HS-5 (cell line): ENCODE results near the gene WSCD2.

Experiments used
- DNase-seq: peaks from one replicate; pipeline ENCODE4 v3.0.0-alpha.2; 2012; ENCODE audit warnings: low read depth

The WSCD2 gene

DNA sequence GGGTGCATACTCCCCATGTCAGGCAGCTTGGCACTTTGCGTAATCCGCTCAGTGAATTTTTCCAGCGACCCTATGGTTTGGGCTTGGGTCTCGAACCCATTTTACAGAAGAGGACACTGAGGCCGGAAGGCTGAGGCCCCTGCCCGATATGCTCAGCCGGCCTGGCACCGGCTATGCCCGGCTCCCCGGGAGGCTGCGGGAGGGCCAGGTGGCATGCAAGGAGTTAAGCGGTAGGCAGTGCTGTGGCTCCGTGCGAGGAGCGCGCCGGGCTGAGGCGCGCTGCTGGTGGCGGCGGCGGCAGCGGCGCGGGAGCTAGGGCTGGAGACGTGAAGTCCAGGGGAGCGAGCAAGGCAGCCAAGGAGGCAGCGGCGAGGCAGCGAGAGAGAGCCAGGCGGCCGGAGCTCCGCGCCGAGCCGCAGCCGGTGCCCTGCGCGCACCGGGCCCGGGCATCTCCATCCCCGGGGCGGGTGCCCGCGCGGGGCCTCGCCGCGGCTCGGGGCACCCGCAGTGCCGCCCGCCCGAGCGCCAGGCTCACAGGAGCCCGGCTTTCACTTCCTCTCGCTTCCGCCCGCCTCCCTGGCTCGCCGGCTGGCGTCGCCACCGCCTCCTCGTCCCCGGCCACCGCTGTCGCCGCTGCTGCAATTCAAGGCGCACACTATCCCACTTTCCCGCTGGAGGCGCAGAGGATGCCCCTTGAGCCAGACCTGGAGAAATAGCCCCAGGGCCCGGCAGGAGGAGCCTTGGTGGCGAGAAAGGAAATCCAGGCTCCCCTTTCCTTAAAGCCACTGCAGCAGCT, at the start of gene WSCD2:
Gene WSCD2 (plus strand): TSS at position 272 of the 796 bp plus-strand sequence. CDS start 66,545 bp downstream, outside the sequence.
- no peak for DNase-seq

GRCh38 chr12:108079721-108080120, 49.4 kb upstream of the WSCD2 start:
- no peak for DNase-seq

GRCh38 chr12:108080363-108080762, 48.7 kb upstream of the WSCD2 start:
- no peak for DNase-seq

DNA sequence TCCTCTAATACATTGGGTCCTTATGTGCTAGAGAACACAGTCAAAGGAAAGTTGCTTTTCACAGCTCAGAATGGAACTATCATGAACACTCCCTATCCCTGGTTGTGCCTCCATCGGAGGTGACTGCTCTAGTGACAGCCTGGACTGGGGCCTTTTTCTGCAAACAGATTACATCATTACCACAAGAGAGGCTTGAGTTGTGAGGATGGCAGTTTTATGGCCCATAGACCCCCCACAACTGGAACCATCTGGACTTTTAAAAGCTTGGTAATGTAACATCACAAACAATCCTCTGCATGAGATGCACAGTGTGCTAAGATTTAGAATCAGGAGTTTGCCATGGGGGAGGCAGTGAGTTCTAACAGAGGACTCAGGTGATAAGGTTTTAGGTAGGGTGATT, 46.6 kb upstream of the WSCD2 start:
- DNase-seq, result no peak

DNA sequence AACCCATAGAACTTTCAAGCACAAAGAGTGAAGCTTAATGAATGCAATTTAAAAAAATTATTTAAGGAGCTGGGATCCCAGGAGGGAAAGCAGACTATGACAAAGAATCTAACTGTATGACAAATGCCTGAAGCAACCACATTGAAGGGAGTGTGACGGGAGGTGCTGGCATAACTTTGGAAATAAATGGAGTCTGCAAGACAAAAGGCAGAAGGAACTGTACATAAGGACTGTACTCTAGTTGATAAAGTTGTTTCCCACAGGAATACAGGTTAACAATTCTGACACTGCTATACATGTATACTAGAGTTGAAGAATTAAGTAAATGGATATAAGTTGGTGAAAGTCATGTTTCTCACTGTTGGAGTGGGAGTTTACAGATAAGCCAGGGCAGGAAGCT, 41.2 kb upstream of the WSCD2 start:
- DNase-seq, result no peak

GRCh38 chr12:108090107-108090899, 38.8 kb upstream of the WSCD2 start:
- DNase-seq, result no peak

GRCh38 chr12:108090932-108091678, 38.0 kb upstream of the WSCD2 start:
- no peak for DNase-seq

- no peak for DNase-seq
Observed at GRCh38 chr12:108091679-108092051, 37.4 kb upstream of the WSCD2 start.

- DNase-seq, result no peak
Observed at GRCh38 chr12:108093209-108093608, 35.9 kb upstream of the WSCD2 start.

- DNase-seq, result no peak
Observed at GRCh38 chr12:108094056-108094649, 34.9 kb upstream of the WSCD2 start.

GRCh38 chr12:108097160-108097911, 31.8 kb upstream of the WSCD2 start:
- no peak for DNase-seq

- no peak for DNase-seq
Observed at GRCh38 chr12:108098374-108098773, 30.7 kb upstream of the WSCD2 start.

GRCh38 chr12:108099073-108099472, 30.0 kb upstream of the WSCD2 start:
- DNase-seq, result no peak

DNA sequence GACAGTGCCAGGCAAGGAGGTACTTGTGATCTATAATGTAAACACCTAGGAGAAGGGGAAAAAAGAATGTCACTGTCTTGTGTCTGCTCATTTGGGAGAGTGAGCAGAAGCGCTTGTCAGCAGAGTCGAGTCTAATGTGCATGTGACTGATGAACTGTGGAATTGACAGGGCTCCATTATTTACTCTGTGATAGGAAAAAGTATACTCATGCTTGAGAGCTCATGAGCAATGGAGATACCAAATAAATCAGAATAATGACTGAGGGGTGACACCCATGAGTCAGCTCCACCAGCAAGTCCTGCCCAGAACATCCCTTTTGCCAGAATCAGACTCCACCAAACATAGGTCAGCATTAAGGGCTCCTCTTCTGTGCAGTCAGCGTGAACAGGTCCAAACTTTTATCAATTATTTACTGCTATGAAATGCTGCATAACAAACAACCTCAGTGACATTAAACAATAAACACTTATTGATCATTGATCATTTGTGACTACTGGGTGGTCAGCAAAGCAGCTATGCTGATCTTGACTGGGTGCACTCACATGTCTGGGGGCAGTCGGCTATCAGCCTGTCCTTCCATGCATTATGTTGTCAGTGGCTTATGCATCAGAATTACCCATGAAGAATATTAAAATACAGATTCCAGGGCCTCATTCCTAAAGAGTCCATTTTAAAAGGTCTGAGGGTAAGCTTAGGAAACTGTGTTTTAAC, 29.2 kb upstream of the WSCD2 start:
- DNase-seq, result no peak

GRCh38 chr12:108101605-108102175, 27.4 kb upstream of the WSCD2 start:
- no peak for DNase-seq

GRCh38 chr12:108102363-108102762, 26.7 kb upstream of the WSCD2 start:
- DNase-seq, result no peak

GRCh38 chr12:108103087-108103486, 26.0 kb upstream of the WSCD2 start:
- DNase-seq, result no peak

DNA sequence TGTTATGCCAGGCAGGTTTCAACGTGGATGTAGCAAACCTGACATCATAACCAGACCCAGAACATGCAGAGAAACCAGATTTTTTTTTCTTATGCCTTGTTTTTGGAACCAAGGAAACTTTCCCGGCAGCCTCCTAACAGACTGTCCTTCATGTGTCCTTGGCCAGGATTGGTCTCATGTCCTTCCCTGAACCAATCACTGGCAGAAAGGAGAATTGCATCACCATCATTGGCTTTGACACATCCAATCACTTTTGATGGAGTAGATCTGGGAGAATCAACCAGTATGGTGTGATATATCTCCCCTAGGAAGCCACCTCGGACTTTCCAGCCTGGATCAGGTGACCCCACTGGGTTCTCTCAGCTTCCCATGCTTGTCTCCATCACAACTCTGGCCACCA, 25.6 kb upstream of the WSCD2 start:
- DNase-seq, result no peak

DNA sequence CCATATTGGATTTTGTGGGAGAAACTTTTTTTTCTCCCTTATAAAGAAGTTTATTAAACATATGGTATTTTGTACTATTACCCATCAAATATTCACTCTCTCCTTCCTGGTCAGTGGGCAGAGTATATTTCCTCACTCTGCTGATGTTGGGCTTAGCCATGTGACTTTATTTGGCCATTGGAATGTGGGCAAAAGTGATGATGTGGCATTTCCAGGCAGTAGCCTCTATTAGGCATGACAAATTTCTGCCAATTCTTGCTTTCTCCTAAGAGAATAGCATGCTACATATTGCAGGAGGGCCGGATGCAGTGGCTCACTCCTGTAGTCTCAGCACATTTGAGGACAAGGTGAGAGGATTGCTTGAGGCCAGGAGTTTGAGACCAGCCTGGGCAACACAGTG, 24.4 kb upstream of the WSCD2 start:
- DNase-seq, result no peak

- no peak for DNase-seq
Observed at GRCh38 chr12:108106599-108106998, 22.5 kb upstream of the WSCD2 start.

DNA sequence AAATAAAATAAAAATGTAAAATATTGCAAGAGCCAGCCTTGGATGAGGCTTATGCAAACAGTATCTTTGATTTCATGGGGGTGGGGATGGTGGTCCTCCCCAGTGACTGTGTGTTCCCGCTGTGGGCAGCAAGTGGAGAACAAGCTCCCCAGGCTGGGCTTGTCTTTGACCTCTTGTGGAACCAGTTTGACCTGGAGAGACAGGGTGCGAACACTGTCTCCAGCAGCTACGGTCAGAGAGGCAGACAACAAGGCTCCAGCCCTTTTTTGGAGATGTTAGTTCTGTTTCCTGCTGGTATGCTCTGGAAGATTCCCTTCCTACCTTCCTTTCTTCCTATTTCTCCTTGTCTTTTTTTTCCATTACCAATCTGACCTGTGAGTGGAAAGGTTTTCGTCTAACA, 21.8 kb upstream of the WSCD2 start:
- DNase-seq, result no peak
